GM12878 (cell line): ENCODE measurements around the gene FBXL19. TPM values are rescaled to one million over a fixed set of nuclear protein-coding genes. Genes with fewer than 3 reads are reported as not detected.

ENCODE experiments used
- ASH2L ChIP-seq: fragments of 300-600, 200-600 bp; sonication (generic); IDR thresholded peaks from 2 replicates; pipeline ENCODE4 v1.6.1; 2017; ENCODE audit warnings: low read depth, mild to moderate bottlenecking, borderline replicate concordance
- BCL11A ChIP-seq: IDR thresholded peaks from 2 replicates; pipeline ENCODE4 v1.6.1; 2011; ENCODE audit warnings: low read depth, low read length
- E4F1 ChIP-seq: fragments of 450-650 bp; IDR thresholded peaks from 2 replicates; pipeline ENCODE4 v1.6.1; 2018; ENCODE audit warnings: borderline replicate concordance, mild to moderate bottlenecking; ENCODE audit not compliant: partially characterized antibody
- MEF2A ChIP-seq: IDR thresholded peaks from 2 replicates; pipeline ENCODE4 v1.6.1; 2011; ENCODE audit warnings: low read depth, mild to moderate bottlenecking, low read length, moderate library complexity; ENCODE audit not compliant: insufficient read depth
- NR2C1 ChIP-seq: fragments of 450-650 bp; IDR thresholded peaks from 2 replicates; pipeline ENCODE4 v1.6.1; 2017; ENCODE audit warnings: antibody characterized with exemption, mild to moderate bottlenecking, moderate library complexity
- PKNOX1 ChIP-seq: fragments of 450-650 bp; IDR thresholded peaks from 2 replicates; pipeline ENCODE4 v1.6.1; 2016; ENCODE audit warnings: mild to moderate bottlenecking
- PRDM15 ChIP-seq: fragments of 450-650 bp; formaldehyde crosslinking; IDR thresholded peaks from 2 replicates; pipeline ENCODE4 v1.4.0; 2020; ENCODE audit warnings: mild to moderate bottlenecking, moderate library complexity
- RCOR1 ChIP-seq: conservative IDR thresholded peaks from 2 replicates; pipeline ENCODE4 v1.6.1; 2012; ENCODE audit warnings: low read depth, low read length, improper control_type of control experiment
- STAT1 ChIP-seq: fragments of 450-650 bp; conservative IDR thresholded peaks from 2 replicates; pipeline ENCODE4 v1.6.1; 2014; ENCODE audit warnings: antibody characterized with exemption, mild to moderate bottlenecking
- SUPT20H ChIP-seq: IDR thresholded peaks from 2 replicates; pipeline ENCODE4 v1.6.1; 2011; ENCODE audit warnings: low read depth, mild to moderate bottlenecking, low read length, moderate library complexity, borderline replicate concordance; ENCODE audit not compliant: control insufficient read depth
- TAF1 ChIP-seq: IDR thresholded peaks from 2 replicates; pipeline ENCODE4 v1.6.1; 2011; ENCODE audit warnings: mild to moderate bottlenecking, low read depth, low read length, borderline replicate concordance
- ZBTB40 ChIP-seq: fragments of 450-650 bp; IDR thresholded peaks from 2 replicates; pipeline ENCODE4 v1.6.1; 2016; ENCODE audit warnings: mild to moderate bottlenecking, moderate library complexity, borderline replicate concordance
- polyA plus RNA-seq, 11 experiments: library from polyadenylated mRNA; depleted of rRNA in 4 of 11; unstranded in 6 of 11; stranded (reverse) in 5 of 11; fragments of >200 nt; fragmentation: Nextera tagmentation in 4 of 11; fragmentation: Illumina TruSeq in 1 of 11; extraction: Ambion mirVana in 4 of 11; extraction: Trizol in 1 of 11; gene quantifications; 1 replicate in 1 of 11; 2 replicates in 10 of 11; pipeline versions ENCODE4 v1.2.1 to v1.2.3, GENCODE V29; 2011 to 2016; ENCODE audit warnings: inconsistent platforms in 2 of 11, missing spikeins in 2 of 11, low read depth in 1 of 11
- total RNA-seq, 4 experiments: library from RNA; depleted of rRNA in 3 of 4; stranded (reverse); fragments of >200 nt in 3 of 4; fragmentation: Illumina TruSeq in 1 of 4; extraction: Trizol in 1 of 4; gene quantifications; 2 replicates each; pipeline versions ENCODE4 v1.2.1 to v1.2.3, GENCODE V29; 2013 to 2021
- TF ChIP-seq, protein P1 (sequence below): fragments of 450-650 bp; IDR thresholded peaks from 2 replicates; pipeline ENCODE4 v1.6.1; 2017; ENCODE audit warnings: antibody characterized with exemption, mild to moderate bottlenecking, moderate library complexity

FBXL19 gene
- total and polyA plus RNA-seq, 10 of the 15 experiments (the other 5 are each of a cell fraction or from before 2014, with no cell fraction given): 0.02 to 32.1 (median 6.8) TPM; not detected in 1

DNA sequence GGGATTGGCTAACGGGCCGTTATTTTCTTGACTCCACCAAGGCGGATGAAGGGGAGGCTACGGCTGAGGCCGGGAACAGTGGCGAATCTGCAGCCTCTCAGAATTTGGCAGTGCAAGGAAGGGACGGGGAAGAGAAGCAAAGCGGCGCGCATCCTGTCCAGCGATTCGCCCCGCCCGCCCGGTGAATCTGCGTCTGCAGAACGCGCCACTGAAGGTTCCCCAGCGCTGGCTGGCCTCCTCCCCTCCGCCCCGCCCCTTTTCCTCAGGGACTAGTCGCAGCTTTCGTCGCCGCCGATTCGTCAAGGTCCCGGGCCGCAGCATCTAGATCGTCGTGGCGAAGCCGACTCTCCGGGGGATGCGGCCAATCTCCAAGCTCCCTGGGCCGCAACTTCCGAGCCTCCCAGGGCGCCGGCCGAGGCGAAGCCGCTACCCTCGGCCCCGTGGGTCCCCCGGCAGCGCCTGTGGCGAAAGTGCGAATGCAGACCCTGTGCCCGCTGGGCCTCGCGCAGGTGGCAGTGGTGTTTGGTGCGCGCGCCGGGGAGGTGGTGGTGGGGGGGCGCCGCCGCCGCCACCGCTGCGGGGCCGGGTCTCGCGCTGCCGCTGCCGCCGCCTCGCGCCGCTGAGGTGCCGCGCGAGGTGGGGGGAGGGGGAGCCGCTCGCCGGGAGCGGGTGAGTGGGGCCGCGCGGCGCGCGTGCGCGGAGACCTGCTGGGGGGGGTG is 34.2 kb downstream of the FBXL19 start, which contains the start of gene SETD1A (continued):
- TF ChIP-seq, protein P1, sequence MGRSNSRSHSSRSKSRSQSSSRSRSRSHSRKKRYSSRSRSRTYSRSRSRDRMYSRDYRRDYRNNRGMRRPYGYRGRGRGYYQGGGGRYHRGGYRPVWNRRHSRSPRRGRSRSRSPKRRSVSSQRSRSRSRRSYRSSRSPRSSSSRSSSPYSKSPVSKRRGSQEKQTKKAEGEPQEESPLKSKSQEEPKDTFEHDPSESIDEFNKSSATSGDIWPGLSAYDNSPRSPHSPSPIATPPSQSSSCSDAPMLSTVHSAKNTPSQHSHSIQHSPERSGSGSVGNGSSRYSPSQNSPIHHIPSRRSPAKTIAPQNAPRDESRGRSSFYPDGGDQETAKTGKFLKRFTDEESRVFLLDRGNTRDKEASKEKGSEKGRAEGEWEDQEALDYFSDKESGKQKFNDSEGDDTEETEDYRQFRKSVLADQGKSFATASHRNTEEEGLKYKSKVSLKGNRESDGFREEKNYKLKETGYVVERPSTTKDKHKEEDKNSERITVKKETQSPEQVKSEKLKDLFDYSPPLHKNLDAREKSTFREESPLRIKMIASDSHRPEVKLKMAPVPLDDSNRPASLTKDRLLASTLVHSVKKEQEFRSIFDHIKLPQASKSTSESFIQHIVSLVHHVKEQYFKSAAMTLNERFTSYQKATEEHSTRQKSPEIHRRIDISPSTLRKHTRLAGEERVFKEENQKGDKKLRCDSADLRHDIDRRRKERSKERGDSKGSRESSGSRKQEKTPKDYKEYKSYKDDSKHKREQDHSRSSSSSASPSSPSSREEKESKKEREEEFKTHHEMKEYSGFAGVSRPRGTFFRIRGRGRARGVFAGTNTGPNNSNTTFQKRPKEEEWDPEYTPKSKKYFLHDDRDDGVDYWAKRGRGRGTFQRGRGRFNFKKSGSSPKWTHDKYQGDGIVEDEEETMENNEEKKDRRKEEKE: no peak
- TF ChIP-seq TAF1 (peak; percentile 19; the same call in 1 of the 2 replicates), BCL11A (no peak), ASH2L (peak; percentile 94; the same call in 1 of the 2 replicates), ZBTB40 (peak; percentile 93), MEF2A (0 out of 2 replicates have a peak, but pooled peaks have one; percentile 17), STAT1 (peak; percentile 94), E4F1 (peak; percentile 96), NR2C1 (peak; percentile 65), PRDM15 (CRISPR knock-in tag) (no peak), PKNOX1 (peak; percentile 52), RCOR1 (0 out of 2 replicates have a peak, but pooled peaks have one; percentile 4), SUPT20H (no peak)
